Measurements from ENCODE around the gene SURF1. TPM values are rescaled to one million over a fixed set of nuclear protein-coding genes. Genes with fewer than 3 reads are reported as not detected.
"Not testable (repeated sequence)": the region's sequence is repeated elsewhere in the genome, so short reads cannot be mapped to it uniquely, and the experiment has no call there.

SURF1 gene
- total and polyA plus RNA-seq, 10 of the 15 experiments (the other 5 are each of a cell fraction or from before 2014, with no cell fraction given), result 17.9 to 46.4 (median 29.6) TPM

DNA sequence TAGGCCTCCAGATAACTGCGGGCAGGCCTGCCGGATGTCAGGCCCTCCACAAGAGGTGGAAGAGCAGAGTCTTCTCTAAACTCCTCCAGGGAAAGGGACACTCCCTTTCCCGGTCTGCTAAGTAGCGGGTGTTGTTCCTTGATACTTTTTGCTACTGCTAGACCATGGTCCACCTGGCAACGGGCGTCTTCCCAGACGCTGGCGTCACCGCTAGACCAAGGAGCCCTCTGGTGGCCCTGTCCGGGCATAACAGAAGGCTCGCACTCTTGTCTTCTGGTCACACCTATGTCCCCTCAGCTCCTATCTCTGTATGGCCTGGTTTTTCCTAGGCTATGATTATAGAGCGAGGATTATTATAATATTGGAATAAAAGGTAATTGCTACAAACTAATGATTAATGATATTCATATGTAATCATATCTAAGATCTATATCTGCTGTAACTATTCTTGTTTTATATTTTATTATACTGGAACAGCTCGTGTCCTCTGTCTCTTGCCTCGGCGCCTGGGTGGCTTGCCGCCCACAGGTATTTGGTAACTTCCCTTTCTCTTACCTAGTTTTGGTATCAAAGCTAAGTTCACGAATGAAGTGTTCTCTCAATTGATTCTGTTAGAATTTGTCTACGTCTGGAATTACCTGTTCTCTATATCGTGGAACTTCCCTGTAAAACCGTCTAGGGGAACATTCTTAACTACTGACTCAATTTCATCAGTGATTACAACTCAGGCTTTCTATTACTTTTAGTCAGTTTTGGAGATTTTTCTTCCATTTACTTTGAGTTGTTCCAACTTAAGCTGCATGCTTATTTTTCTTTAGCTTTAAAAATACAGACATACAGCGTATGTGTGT lies 26.8 kb downstream of the SURF1 start:
- ATAC-seq; in situ Hi-C loops (cut with MboI); H3K9ac ChIP-seq (ENCODE audit: control insufficient read depth, insufficient read depth, low read length); DNase-seq (ENCODE audit: low read depth, low spot score); H3K27ac ChIP-seq (ENCODE audit: control insufficient read depth, insufficient read depth); BruUV-seq (replicated peaks); H2AFZ ChIP-seq (ENCODE audit: control insufficient read depth, low read depth, low read length); FAIRE-seq; H3K4me1 ChIP-seq (ENCODE audit: control insufficient read depth, insufficient read depth, low read length); H3K9me3 ChIP-seq (replicated peaks; ENCODE audit: control insufficient read depth, insufficient read depth, low read length); H4K20me1 ChIP-seq (ENCODE audit: control insufficient read depth, insufficient read depth); H3K27me3 ChIP-seq (replicated peaks in 1 of 2; ENCODE audit: control insufficient read depth in 2 of 2, insufficient read depth in 2 of 2, low read length in 1 of 2); H3K4me3 ChIP-seq; H3K4me2 ChIP-seq (ENCODE audit: control insufficient read depth, insufficient read depth): not testable (repeated sequence)
- ChIA-PET SMC1A (ENCODE audit: uncharacterized antibody, unreplicated experiment) (interaction anchor here (1.0 to 2.6 kb wide), 2 partner anchors 26 to 142 kb away, joined by 4 to 21 read pairs; no protein-coding TSS in a partner anchor), POLR2A (interaction anchor here (0.6 to 1.2 kb wide), 4 partner anchors 12 to 421 kb away, joined by 3 to 4 read pairs (median 3); partner anchors contain the start of genes SURF1 and SURF2), CTCF (interaction anchor here (0.6 to 2.5 kb wide), 10 partner anchors 18 to 939 kb away, joined by 3 to 29 read pairs (median 4); partner anchors contain the start of genes MED22 and RPL7A), RAD21 (ENCODE audit: unreplicated experiment) (interaction anchor here (0.8 to 1.2 kb wide), 4 partner anchors 44 to 148 kb away, joined by 3 to 4 read pairs (median 3); no protein-coding TSS in a partner anchor)
- peaks cover 11% of the 10 kb centered on the region for H3K79me2 ChIP-seq (ENCODE audit: control insufficient read depth, insufficient read depth, low read length)
- TF ChIP-seq, protein P1, sequence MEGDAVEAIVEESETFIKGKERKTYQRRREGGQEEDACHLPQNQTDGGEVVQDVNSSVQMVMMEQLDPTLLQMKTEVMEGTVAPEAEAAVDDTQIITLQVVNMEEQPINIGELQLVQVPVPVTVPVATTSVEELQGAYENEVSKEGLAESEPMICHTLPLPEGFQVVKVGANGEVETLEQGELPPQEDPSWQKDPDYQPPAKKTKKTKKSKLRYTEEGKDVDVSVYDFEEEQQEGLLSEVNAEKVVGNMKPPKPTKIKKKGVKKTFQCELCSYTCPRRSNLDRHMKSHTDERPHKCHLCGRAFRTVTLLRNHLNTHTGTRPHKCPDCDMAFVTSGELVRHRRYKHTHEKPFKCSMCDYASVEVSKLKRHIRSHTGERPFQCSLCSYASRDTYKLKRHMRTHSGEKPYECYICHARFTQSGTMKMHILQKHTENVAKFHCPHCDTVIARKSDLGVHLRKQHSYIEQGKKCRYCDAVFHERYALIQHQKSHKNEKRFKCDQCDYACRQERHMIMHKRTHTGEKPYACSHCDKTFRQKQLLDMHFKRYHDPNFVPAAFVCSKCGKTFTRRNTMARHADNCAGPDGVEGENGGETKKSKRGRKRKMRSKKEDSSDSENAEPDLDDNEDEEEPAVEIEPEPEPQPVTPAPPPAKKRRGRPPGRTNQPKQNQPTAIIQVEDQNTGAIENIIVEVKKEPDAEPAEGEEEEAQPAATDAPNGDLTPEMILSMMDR (IDR thresholded peaks at IDR 0.05 in 2 of 3, conservative IDR thresholded peaks at IDR 0.05 in 1 of 3; ENCODE audit: control insufficient read depth in 2 of 3, extremely low read depth in 1 of 3, insufficient read depth in 1 of 3, low read depth in 3 of 3, low read length in 3 of 3), result peak; percentile 33 to 54 (median 48); a peak in 4 of 6 replicates
- TF ChIP-seq RAD21 (IDR thresholded peaks at IDR 0.05; ENCODE audit: insufficient read depth, low read depth, low read length) (peak; percentile 28; the same call in 1 of the 2 replicates), CREB1 (IDR thresholded peaks at IDR 0.05; ENCODE audit: low read depth) (0 out of 2 replicates have a peak, but pooled peaks have one; percentile 12), RUNX3 (IDR thresholded peaks at IDR 0.05; ENCODE audit: low read length) (0 out of 2 replicates have a peak, but pooled peaks have one; percentile 9), POLR2AphosphoS2 (IDR thresholded peaks at IDR 0.05; ENCODE audit: low read depth, low read length) (0 out of 2 replicates have a peak, but pooled peaks have one; percentile 33)
- 39% methylated on average over 21 of the region's 21 CpGs for WGBS (ENCODE audit: insufficient coverage, insufficient replicate concordance, low lambda C conversion rate, missing lambda C conversion rate)
- intact Hi-C loops (cut with micrococcal nuclease; ENCODE audit: unreplicated experiment), result loop anchor here (10.0 kb wide), 1 partner anchor 145 kb away; no protein-coding TSS in a partner anchor
- peaks cover 14 to 24% of the 10 kb centered on the region in 2 experiments; a peak in 3 of 4 replicates for H3K36me3 ChIP-seq (ENCODE audit: control insufficient read depth in 2 of 2, insufficient read depth in 2 of 2, low read length in 1 of 2)
